HG02623 (cell line): ENCODE data around the gene ATP6V1G1.

Experiments used
- ATAC-seq: cut with Tn5 transposase; IDR thresholded peaks from one replicate; pipeline ENCODE4 v1.9.1; 2021; ENCODE audit warnings: moderate library complexity; ENCODE audit not compliant: unreplicated experiment

Gene ATP6V1G1, protein sequence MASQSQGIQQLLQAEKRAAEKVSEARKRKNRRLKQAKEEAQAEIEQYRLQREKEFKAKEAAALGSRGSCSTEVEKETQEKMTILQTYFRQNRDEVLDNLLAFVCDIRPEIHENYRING

GRCh38 chr9:114587345-114588202, at the start of gene ATP6V1G1:
TSS of gene ATP6V1G1 (plus strand) at chr9:114587769. CDS start at chr9:114587839, 70 bp downstream.
- peak; percentile 92 for ATAC-seq

DNA sequence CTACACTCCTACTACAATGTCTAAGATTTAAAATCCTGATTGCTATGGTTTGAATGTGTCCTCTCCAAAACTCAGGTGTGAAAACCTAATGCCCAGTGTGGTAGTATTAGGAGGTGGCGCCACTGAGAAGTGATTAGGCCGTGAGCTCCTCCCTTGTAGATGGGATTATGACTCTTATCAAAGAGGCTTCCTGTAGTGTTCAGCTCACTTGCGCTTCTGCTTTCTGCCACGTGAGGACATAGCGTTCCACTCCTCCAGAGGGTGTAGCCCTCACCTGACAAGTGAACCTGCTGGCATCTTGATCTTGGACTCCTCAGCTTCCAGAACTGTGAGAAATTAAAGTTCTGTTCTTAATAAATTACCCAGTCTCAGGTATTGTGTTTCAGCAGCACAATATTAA, 49.3 kb upstream of the ATP6V1G1 start:
- peak; percentile 43 for ATAC-seq

DNA sequence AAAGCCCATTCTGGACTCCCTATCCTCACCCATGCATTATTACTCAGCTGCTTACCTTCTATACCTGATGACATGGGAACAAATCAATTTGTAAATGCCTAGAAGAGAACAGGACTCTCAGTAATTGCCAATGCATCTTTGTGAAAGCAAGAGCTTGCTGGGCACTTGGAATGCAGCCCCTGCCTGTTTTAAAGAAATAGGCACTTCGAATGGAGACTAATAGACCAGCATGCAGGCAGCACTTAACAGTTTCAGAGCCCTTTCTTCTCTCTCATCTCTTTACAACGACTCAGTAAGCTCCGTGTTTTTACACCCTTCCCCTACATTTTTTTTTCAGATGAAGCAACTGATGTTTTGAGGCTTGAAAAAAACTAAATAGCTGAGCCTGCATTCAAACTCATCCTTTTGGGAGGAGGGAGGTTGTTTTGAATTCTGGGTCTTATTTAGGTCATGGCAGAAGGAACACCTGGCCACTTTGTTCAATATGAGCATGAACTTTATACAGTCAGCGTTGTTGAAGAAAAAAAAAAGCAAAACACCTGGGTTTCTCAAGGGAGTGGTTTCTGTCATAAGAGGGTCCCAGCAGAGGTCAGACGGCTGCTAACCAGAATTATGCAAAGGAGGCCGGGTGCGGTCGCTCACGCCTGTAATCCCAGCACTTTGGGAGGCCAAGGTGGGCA, 47.7 kb upstream of the ATP6V1G1 start:
- no peak for ATAC-seq

DNA sequence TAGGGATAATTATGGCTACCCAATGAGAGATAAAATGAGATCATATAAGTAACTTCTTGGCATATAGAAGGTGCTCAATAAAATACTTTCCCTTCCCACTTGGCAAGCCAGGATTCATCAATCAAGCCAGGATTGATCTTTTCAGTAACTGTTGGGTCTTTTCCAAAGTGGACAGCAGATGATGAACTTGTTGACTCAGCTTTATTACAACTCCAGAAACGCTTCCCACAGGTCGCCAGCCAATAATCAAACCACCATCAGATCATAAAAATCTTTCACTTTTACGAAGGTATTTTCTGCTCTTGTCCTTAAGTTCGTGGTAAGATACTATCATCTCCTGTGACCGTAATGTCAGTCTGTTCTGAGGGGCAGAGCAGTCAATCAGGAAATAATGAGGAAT, 42.5 kb upstream of the ATP6V1G1 start:
- ATAC-seq, result no peak

DNA sequence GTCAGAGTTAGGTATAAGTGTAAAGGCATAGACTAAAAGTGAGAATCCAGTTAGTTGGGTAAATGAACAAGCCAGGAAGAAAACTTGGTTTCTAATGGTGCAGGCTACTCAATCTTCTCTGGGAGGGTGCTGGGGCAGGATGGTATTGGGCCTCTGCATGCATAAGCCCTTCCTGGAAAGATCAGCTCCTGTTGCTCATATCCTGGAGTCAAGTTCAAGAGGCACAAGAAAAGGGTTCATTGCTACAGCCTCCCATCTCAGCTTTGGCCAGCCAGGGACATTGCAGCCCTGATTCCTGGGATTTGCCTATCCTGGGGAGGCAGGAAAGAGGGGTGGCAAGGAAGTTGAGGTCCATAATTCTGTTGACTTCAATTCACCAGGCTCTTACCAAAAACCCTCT, 40.7 kb upstream of the ATP6V1G1 start:
- no peak for ATAC-seq

GRCh38 chr9:114549697-114550330, 37.8 kb upstream of the ATP6V1G1 start:
- no peak for ATAC-seq

- no peak for ATAC-seq
Observed at GRCh38 chr9:114551750-114552685, 35.6 kb upstream of the ATP6V1G1 start.

DNA sequence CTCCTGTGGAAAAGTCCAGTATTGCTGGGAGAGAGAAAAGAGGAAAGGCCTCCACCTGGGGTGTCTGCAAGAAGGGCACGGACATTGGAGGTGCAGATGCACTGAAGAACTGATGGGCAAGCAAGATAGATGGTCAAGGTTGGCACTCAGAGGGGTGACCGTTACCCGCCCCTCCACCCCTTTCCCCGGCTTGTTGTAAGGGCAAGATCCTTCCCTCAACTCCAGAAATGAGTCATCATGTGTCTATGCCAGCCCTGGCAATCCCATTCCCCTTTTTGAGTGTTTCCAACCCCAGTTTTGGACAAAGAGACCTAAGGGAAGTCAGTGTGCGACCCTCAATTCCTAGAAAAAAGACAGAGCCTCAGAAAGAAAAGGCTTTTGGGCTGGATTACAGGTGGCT, 34.9 kb upstream of the ATP6V1G1 start:
- no peak for ATAC-seq

DNA sequence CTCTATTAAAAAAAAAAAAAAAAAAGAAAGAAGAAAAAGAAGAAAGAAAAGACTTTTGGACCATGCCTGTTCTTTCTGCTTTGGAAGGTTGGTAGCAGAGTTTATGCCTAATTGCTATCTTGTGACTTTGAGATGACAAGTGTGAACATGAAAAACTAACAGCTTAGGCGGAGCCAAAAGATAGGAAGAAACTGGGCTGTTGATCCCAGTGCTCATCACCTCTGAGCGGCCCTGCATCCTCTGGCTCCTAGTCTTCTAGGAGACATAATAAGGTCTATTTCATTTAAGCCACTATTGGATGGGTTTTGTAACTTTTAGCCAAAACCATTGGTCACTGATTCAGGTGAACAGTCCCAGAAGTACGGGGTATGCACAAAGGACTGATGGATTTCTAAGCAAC, 34.4 kb upstream of the ATP6V1G1 start:
- ATAC-seq, result no peak

- ATAC-seq, result no peak
Observed at GRCh38 chr9:114555696-114556095, 31.9 kb upstream of the ATP6V1G1 start.

GRCh38 chr9:114558027-114558675, 29.4 kb upstream of the ATP6V1G1 start:
- ATAC-seq, result no peak

GRCh38 chr9:114559830-114560513, 27.6 kb upstream of the ATP6V1G1 start:
- ATAC-seq, result no peak

- ATAC-seq, result no peak
Observed at GRCh38 chr9:114560956-114561355, 26.6 kb upstream of the ATP6V1G1 start.

GRCh38 chr9:114561771-114562170, 25.8 kb upstream of the ATP6V1G1 start:
- ATAC-seq, result no peak

DNA sequence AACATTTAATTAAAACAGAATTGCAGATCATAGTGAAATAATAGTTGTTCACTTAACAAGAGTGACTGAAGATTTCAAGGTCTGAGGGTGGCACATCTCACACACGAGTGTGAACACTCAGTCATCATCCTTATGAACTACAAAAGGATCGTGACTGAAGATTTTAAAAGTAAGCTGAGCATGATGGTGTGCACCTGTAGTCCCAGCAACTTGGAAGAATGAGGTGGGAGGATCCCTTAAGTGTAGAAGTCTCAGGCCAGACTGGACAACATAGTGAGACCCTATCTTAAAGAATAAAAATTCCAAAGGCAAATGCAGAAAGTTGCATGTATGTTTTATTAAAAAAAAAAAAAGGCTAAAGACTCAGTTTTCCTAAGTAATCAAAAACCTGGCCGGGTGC, 22.4 kb upstream of the ATP6V1G1 start:
- no peak for ATAC-seq

DNA sequence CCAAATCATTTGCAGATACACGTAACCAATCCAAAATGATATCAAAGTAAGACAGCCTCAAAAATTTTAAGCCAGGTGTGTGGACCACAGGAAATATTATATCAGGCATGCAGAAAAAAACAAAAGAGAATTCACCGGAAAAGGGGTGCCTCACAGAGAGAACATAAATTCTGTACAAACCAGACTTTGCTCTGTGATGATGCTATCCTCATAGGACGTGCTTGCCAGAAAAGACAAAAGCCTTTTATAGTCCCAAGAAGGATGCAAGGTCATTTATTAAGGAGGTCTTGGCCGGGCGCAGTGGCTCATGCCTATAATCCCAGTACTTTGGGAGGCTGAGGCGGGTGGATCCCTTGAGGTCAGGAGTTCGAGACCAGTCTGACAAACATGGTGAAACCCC, 16.8 kb upstream of the ATP6V1G1 start:
- no peak for ATAC-seq

DNA sequence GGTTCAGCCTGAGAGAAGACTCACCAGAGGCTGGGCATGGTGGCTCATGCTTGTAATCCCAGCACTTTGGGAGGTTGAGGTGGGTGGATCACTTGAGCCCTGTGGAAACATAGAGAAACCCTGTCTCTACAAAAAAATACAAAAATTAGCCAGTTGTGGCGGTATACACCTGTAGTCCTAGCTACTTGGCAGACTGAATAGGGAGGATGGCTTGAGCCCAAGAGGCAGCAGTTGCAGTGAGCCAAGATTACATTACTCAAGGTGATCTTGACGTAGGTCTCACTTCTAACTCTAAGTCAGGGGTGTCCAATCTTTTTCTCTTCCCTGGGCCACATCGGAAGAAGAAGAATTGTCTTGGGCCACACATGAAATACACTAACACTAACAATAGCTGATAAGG, 16.2 kb upstream of the ATP6V1G1 start:
- no peak for ATAC-seq

DNA sequence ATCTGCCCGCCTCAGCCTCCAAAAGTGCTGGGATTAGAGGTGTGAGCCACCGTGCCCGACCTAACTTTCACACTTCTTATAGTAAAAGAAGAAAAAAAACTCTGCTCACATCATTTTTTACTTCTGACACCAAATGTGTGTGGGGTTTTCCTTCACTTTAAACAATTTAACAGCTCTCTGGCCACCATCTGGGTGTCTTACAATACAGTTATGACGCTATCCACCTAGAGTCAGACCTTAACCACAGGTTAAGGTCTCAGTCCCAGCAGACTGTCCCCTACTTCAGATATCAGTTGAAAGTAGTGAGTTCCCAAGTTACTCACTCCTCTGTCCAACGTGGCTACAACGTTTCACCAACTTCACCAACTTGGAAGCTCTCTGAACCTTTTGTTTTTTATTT, 15.4 kb upstream of the ATP6V1G1 start:
- no peak for ATAC-seq

GRCh38 chr9:114574438-114574837, 13.1 kb upstream of the ATP6V1G1 start:
- ATAC-seq, result no peak
